Loucy (cell line): ENCODE data around the gene MYBPHL.
"Not testable (repeated sequence)": the region's sequence is repeated elsewhere in the genome, so short reads cannot be mapped to it uniquely, and the experiment has no call there.

Experiments
- H2AFZ ChIP-seq: fragments of 200-600 bp; sonication (generic); 2 replicates; pipeline ENCODE4 v1.6.0; 2016; ENCODE audit warnings: antibody characterized with exemption, mild to moderate bottlenecking, low read length, moderate library complexity
- H3F3A ChIP-seq: fragments of 200-600 bp; 2 replicates; pipeline ENCODE4 v1.6.0; 2016; ENCODE audit warnings: antibody characterized with exemption, low read depth, mild to moderate bottlenecking
- H3K27me3 ChIP-seq: fragments of 200-600 bp; sonication (generic); 2 replicates; pipeline ENCODE4 v1.6.1; 2014; ENCODE audit warnings: low read length, mild to moderate bottlenecking; ENCODE audit not compliant: insufficient read depth, poor library complexity, severe bottlenecking
- H3K36me3 ChIP-seq: fragments of 200-600 bp; sonication (generic); 2 replicates; pipeline ENCODE4 v1.6.1; 2016; ENCODE audit warnings: low read length; ENCODE audit not compliant: insufficient read depth
- H3K4me1 ChIP-seq: fragments of 200-600 bp; sonication (generic); 2 replicates; pipeline ENCODE4 v1.5.1; 2014; ENCODE audit warnings: low read length, mild to moderate bottlenecking; ENCODE audit not compliant: insufficient read depth, poor library complexity, severe bottlenecking
- H3K4me2 ChIP-seq: fragments of 200-600 bp; sonication (generic); 2 replicates; pipeline ENCODE4 v1.6.0; 2014; ENCODE audit warnings: antibody characterized with exemption, low read length, low read depth, mild to moderate bottlenecking; ENCODE audit not compliant: poor library complexity, severe bottlenecking
- H3K4me3 ChIP-seq: fragments of 200-600 bp; sonication (generic); 2 replicates; pipeline ENCODE4 v1.5.1; 2014; ENCODE audit warnings: low read length, mild to moderate bottlenecking, mixed read lengths; ENCODE audit not compliant: poor library complexity, severe bottlenecking
- H3K79me2 ChIP-seq: fragments of 200-600 bp; sonication (generic); 2 replicates; pipeline ENCODE4 v1.6.1; 2014; ENCODE audit warnings: low read length; ENCODE audit not compliant: insufficient read depth
- H3K9ac ChIP-seq: fragments of 200-600 bp; sonication (generic); 2 replicates; pipeline ENCODE4 v1.6.0; 2014; ENCODE audit warnings: mild to moderate bottlenecking, low read depth, low read length, moderate library complexity; ENCODE audit not compliant: poor library complexity, severe bottlenecking
- H3K9me2 ChIP-seq: fragments of 200-600 bp; sonication (generic); replicated peaks from 2 replicates; pipeline ENCODE4 v1.6.1; 2016; ENCODE audit warnings: low read depth, low read length, mixed read lengths
- H3K9me3 ChIP-seq: fragments of 200-600 bp; sonication (generic); 2 replicates; pipeline ENCODE4 v1.6.1; 2014; ENCODE audit warnings: mild to moderate bottlenecking, antibody characterized with exemption, low read length, low read depth; ENCODE audit not compliant: insufficient read depth
- H4K20me1 ChIP-seq: fragments of 200-600 bp; sonication (generic); 2 replicates; pipeline ENCODE4 v1.6.0; 2014; ENCODE audit warnings: antibody characterized with exemption, low read length, mild to moderate bottlenecking; ENCODE audit not compliant: insufficient read depth, poor library complexity, severe bottlenecking
- CTCF ChIP-seq: fragments of 200-600 bp; sonication (generic); conservative IDR thresholded peaks from 2 replicates; pipeline ENCODE4 v1.5.1; 2014; ENCODE audit warnings: mild to moderate bottlenecking, antibody characterized with exemption, low read length
- EZH2phosphoT487 ChIP-seq: fragments of 200-600 bp; IDR thresholded peaks from 2 replicates; pipeline ENCODE4 v1.6.1; 2018; ENCODE audit warnings: antibody characterized with exemption, mild to moderate bottlenecking, moderate library complexity, borderline replicate concordance

The MYBPHL gene

GRCh38 chr1:109307274-109308021 is 637 bp upstream of the MYBPHL start:
- H3F3A ChIP-seq, result no peaks in the 10 kb centered on the region
- H2AFZ ChIP-seq, result no peak overlapping the region
- no peaks in the 10 kb centered on the region for H3K9me2 ChIP-seq
- TF ChIP-seq EZH2phosphoT487, result no peak
- TF ChIP-seq CTCF, result no peak
- H4K20me1 ChIP-seq, result no peaks in the 10 kb centered on the region
- H3K9me3 ChIP-seq, result no peaks in the 10 kb centered on the region
- no peaks in the 10 kb centered on the region for H3K36me3 ChIP-seq
- H3K79me2 ChIP-seq, result no peaks in the 10 kb centered on the region
- no peak overlapping the region for H3K4me2 ChIP-seq
- H3K4me1 ChIP-seq, result no peaks in the 10 kb centered on the region
- no peak overlapping the region for H3K4me3 ChIP-seq
- H3K27me3 ChIP-seq, result no peaks in the 10 kb centered on the region
- H3K9ac ChIP-seq, result no peak overlapping the region

- not testable (repeated sequence) for H3K4me2 ChIP-seq, H3K9me3 ChIP-seq, H3K27me3 ChIP-seq, H3K9me2 ChIP-seq, H2AFZ ChIP-seq, H3K4me1 ChIP-seq, H3K4me3 ChIP-seq, H3K9ac ChIP-seq, H4K20me1 ChIP-seq, H3K79me2 ChIP-seq, H3F3A ChIP-seq, H3K36me3 ChIP-seq
Measured at GRCh38 chr1:109305991-109306390, 820 bp downstream of the MYBPHL start.

- Histone ChIP-seq H3K4me2 (no peak overlapping the region), H3K4me1 (no peaks in the 10 kb centered on the region), H3K9me3 (no peaks in the 10 kb centered on the region), H4K20me1 (no peaks in the 10 kb centered on the region), H2AFZ (no peak overlapping the region), H3K9me2 (no peaks in the 10 kb centered on the region), H3K9ac (no peak overlapping the region), H3K36me3 (no peaks in the 10 kb centered on the region), H3K79me2 (no peaks in the 10 kb centered on the region), H3F3A (no peaks in the 10 kb centered on the region), H3K27me3 (no peaks in the 10 kb centered on the region), H3K4me3 (no peak overlapping the region)
- no peak for TF ChIP-seq CTCF
Measured at GRCh38 chr1:109304226-109304920, 2.4 kb downstream of the MYBPHL start.

GRCh38 chr1:109301874-109302273 is 4.9 kb downstream of the MYBPHL start:
- no peak overlapping the region for H3K9ac ChIP-seq
- no peaks in the 10 kb centered on the region for H3K36me3 ChIP-seq
- no peaks in the 10 kb centered on the region for H3K9me3 ChIP-seq
- no peaks in the 10 kb centered on the region for H3K27me3 ChIP-seq
- TF ChIP-seq EZH2phosphoT487 (no peak), CTCF (no peak)
- H3K4me3 ChIP-seq, result no peak overlapping the region
- no peak overlapping the region for H2AFZ ChIP-seq
- H3K9me2 ChIP-seq, result no peaks in the 10 kb centered on the region
- no peaks in the 10 kb centered on the region for H3K79me2 ChIP-seq
- no peaks in the 10 kb centered on the region for H3K4me1 ChIP-seq
- no peak overlapping the region for H3K4me2 ChIP-seq
- H3F3A ChIP-seq, result no peaks in the 10 kb centered on the region
- no peaks in the 10 kb centered on the region for H4K20me1 ChIP-seq
